ENCODE measurements around the gene TXNL1. TPM values are rescaled to one million over a fixed set of nuclear protein-coding genes. Genes with fewer than 3 reads are reported as not detected.

TXNL1 gene
- polyA plus RNA-seq, 1 of the 3 experiments (the other 2 are of a cell fraction), result 39.7 TPM

- Histone ChIP-seq H3K27me3 (ENCODE audit: insufficient read depth) (no peaks in the 10 kb centered on the region), H3K4me3 (ENCODE audit: low read depth in 2 of 2, low read length in 1 of 2) (peak overlapping the region; percentile 64 to 88), H4K20me1 (ENCODE audit: insufficient read depth) (peaks cover 38% of the 10 kb centered on the region), H3K9me3 (no peaks in the 10 kb centered on the region), H3K4me2 (peak overlapping the region; percentile 86), H3K27ac (ENCODE audit: low read depth in 2 of 2, low read length in 1 of 2) (peak overlapping the region; percentile 95 to 97), H3K79me2 (ENCODE audit: insufficient read depth) (peaks cover 43% of the 10 kb centered on the region), H3K9ac (peak overlapping the region; percentile 77), H3K36me3 (replicated peaks in 1 of 2; ENCODE audit: control insufficient read depth in 1 of 2, insufficient read depth in 2 of 2, low read length in 1 of 2) (peaks cover 0 to 5% of the 10 kb centered on the region in 2 experiments), H3K9me2 (no peaks in the 10 kb centered on the region), H3K4me1 (ENCODE audit: control insufficient read depth in 1 of 2, insufficient read depth in 2 of 2, low read depth in 1 of 2, low read length in 1 of 2) (peaks cover 0 to 7% of the 10 kb centered on the region in 2 experiments; a peak in 2 of 4 replicates), H3F3A (replicated peaks; ENCODE audit: insufficient read depth) (no peaks in the 10 kb centered on the region), H2AFZ (ENCODE audit: low read depth) (peak overlapping the region; percentile 92)
- POLR2A ChIA-PET, result no interaction called here
- TF ChIP-seq YY1 (IDR thresholded peaks at IDR 0.05; ENCODE audit: low read depth) (no peak), GABPA (IDR thresholded peaks at IDR 0.05; ENCODE audit: low read depth) (no peak), FOXJ3 (CRISPR knock-in tag; IDR thresholded peaks at IDR 0.05) (no peak), MEF2A (IDR thresholded peaks at IDR 0.05; ENCODE audit: borderline replicate concordance, low read depth) (no peak), ELF1 (IDR thresholded peaks at IDR 0.05) (no peak), PBX3 (IDR thresholded peaks at IDR 0.05) (no peak), EP300 (IDR thresholded peaks at IDR 0.05; ENCODE audit: borderline replicate concordance in 1 of 2, low read depth in 1 of 2, low read length in 1 of 2) (no peak), FOXM1 (IDR thresholded peaks at IDR 0.05; ENCODE audit: low read depth) (no peak)
- peak; percentile 15 for DNase-seq
- 18% methylated on average over 6 of the region's 6 CpGs for WGBS (ENCODE audit: low lambda C conversion rate)
- CTCF ChIA-PET, result no interaction called here
These were observed 651 bp upstream of the TXNL1 start for GRCh38 chr18:56639104-56639381.

GRCh38 chr18:56637711-56638231, 621 bp downstream of the TXNL1 start:
- no peak for TF ChIP-seq ZBTB33 (IDR thresholded peaks at IDR 0.05; ENCODE audit: borderline replicate concordance, low read depth)
- no peak for TF ChIP-seq EP300 (IDR thresholded peaks at IDR 0.05; ENCODE audit: borderline replicate concordance in 1 of 2, low read depth in 1 of 2, low read length in 1 of 2)
- TF ChIP-seq NFIC (IDR thresholded peaks at IDR 0.05; ENCODE audit: borderline replicate concordance), result no peak
- TF ChIP-seq FOXJ3 (CRISPR knock-in tag; IDR thresholded peaks at IDR 0.05), result no peak
- no peak for TF ChIP-seq USF1 (IDR thresholded peaks at IDR 0.05; ENCODE audit: borderline replicate concordance, low read depth)
- no peak for TF ChIP-seq MAX (IDR thresholded peaks at IDR 0.05; ENCODE audit: low read depth)
- TF ChIP-seq CTCF (IDR thresholded peaks at IDR 0.05), result no peak
- no peak for TF ChIP-seq CHD2 (IDR thresholded peaks at IDR 0.05; ENCODE audit: low read length, partially characterized antibody)
- TF ChIP-seq RFX5 (IDR thresholded peaks at IDR 0.05; ENCODE audit: low read length), result no peak
- no peak for TF ChIP-seq MEF2A (IDR thresholded peaks at IDR 0.05; ENCODE audit: borderline replicate concordance, low read depth)
- no peak for TF ChIP-seq ELF1 (IDR thresholded peaks at IDR 0.05)
- no peak for TF ChIP-seq YY1 (IDR thresholded peaks at IDR 0.05; ENCODE audit: low read depth)
- no peak for TF ChIP-seq JUND (IDR thresholded peaks at IDR 0.05)
- no peak for TF ChIP-seq SMC3 (IDR thresholded peaks at IDR 0.05; ENCODE audit: low read depth, low read length)
- H4K20me1 ChIP-seq (ENCODE audit: insufficient read depth), result peaks cover 46% of the 10 kb centered on the region
- ChIA-PET CTCF (no interaction called here), POLR2A (interaction anchor here (1.5 kb wide), 1 partner anchor 14 kb away, joined by 10 read pairs; the partner anchor contains the start of gene WDR7)
- H3K9me3 ChIP-seq, result no peaks in the 10 kb centered on the region
- peak overlapping the region; percentile 74; the same call in 1 of the 2 replicates for H2AFZ ChIP-seq (ENCODE audit: low read depth)
- no peak for DNase-seq
- H3K27me3 ChIP-seq (ENCODE audit: insufficient read depth), result no peaks in the 10 kb centered on the region
- peak overlapping the region; percentile 88 to 97 for H3K4me3 ChIP-seq (ENCODE audit: low read depth in 2 of 2, low read length in 1 of 2)
- peaks cover under 1 to 5% of the 10 kb centered on the region in 2 experiments for H3K36me3 ChIP-seq (replicated peaks in 1 of 2; ENCODE audit: control insufficient read depth in 1 of 2, insufficient read depth in 2 of 2, low read length in 1 of 2)
- H3F3A ChIP-seq (replicated peaks; ENCODE audit: insufficient read depth), result no peaks in the 10 kb centered on the region
- 2% methylated on average over 18 of the region's 18 CpGs for WGBS (ENCODE audit: low lambda C conversion rate)
- H3K4me2 ChIP-seq, result peak overlapping the region; percentile 80
- peaks cover 0 to 7% of the 10 kb centered on the region in 2 experiments; a peak in 2 of 4 replicates for H3K4me1 ChIP-seq (ENCODE audit: control insufficient read depth in 1 of 2, insufficient read depth in 2 of 2, low read depth in 1 of 2, low read length in 1 of 2)
- peaks cover 56% of the 10 kb centered on the region for H3K79me2 ChIP-seq (ENCODE audit: insufficient read depth)
- peak overlapping the region; percentile 93 to 95 for H3K27ac ChIP-seq (ENCODE audit: low read depth in 2 of 2, low read length in 1 of 2)
- H3K9me2 ChIP-seq, result no peaks in the 10 kb centered on the region
- peak overlapping the region; percentile 98 for H3K9ac ChIP-seq

Data from SK-N-SH (cell line).